ENCODE results near the gene MED4. TPM values are rescaled to one million over a fixed set of nuclear protein-coding genes. Genes with fewer than 3 reads are reported as not detected.

The MED4 gene
- total RNA-seq, 4 donors from 2014 or later: 31.4 to 39.7 (median 37.2) TPM

- Histone ChIP-seq H3K36me3 (no peaks in the 10 kb centered on the region), H3K4me1 (peaks cover 0 to 60% (median 30%) of the 10 kb centered on the region in 4 donors), H3K9me3 (no peaks in the 10 kb centered on the region), H3K27me3 (no peaks in the 10 kb centered on the region), H3K4me3 (peak overlapping the region in 1 of 4 donors; percentile 66), H3K27ac (peak overlapping the region; percentile 90 to 98 (median 94))
- TF ChIP-seq EP300 (IDR thresholded peaks at IDR 0.05; ENCODE audit: low read depth) (no peak), POLR2A (IDR thresholded peaks at IDR 0.05) (no peak), POLR2AphosphoS5 (IDR thresholded peaks at IDR 0.05) (no peak), CTCF (IDR thresholded peaks at IDR 0.05) (no peak)
- no peak for DNase-seq
- in situ Hi-C loops (cut with MboI; ENCODE audit: low pct_ligation_motif_present in 1 of 4, low pct_unique_long_range_greater_than_20kb in 1 of 4, low sequenced_read_pairs in 3 of 4): no loop called here
- intact Hi-C loops (cut with DNase I; ENCODE audit: low total_unique reads): no loop called here
- WGBS, 2 donors (ENCODE audit: low coverage in 1 of 2): 80 to 100% methylated on average over 1 of the region's 1 CpG
Observed at GRCh38 chr13:48038761-48039160, 56.1 kb downstream of the MED4 start.

- no peaks in the 10 kb centered on the region for H3K27me3 ChIP-seq
- peak; percentile 64 for TF ChIP-seq EP300 (IDR thresholded peaks at IDR 0.05; ENCODE audit: low read depth)
- peak; percentile 97 for TF ChIP-seq POLR2A (IDR thresholded peaks at IDR 0.05)
- TF ChIP-seq CTCF (IDR thresholded peaks at IDR 0.05): peak; percentile 96 to 100 (median 98)
- TF ChIP-seq POLR2AphosphoS5 (IDR thresholded peaks at IDR 0.05): peak; percentile 81 to 97 (median 95)
- H3K9me3 ChIP-seq: peaks cover 0 to 3% of the 10 kb centered on the region in 2 donors
- peak; percentile 95 for DNase-seq
- H3K4me1 ChIP-seq: peaks cover 0 to 48% (median 23%) of the 10 kb centered on the region in 4 donors
- intact Hi-C loops (cut with DNase I; ENCODE audit: low total_unique reads) (no loop called here), in situ Hi-C loops (cut with MboI; ENCODE audit: low pct_ligation_motif_present in 1 of 4, low pct_unique_long_range_greater_than_20kb in 1 of 4, low sequenced_read_pairs in 3 of 4) (no loop called here)
- peak within 1 kb of the TSS; percentile 44 to 66 (median 59) for H3K4me3 ChIP-seq
- peak within 1 kb of the TSS; percentile 90 to 98 (median 94) for H3K27ac ChIP-seq
- 0% methylated on average over 2 to 75 of the region's 82 CpGs for WGBS, 2 donors (ENCODE audit: low coverage in 1 of 2)
- H3K36me3 ChIP-seq: no peaks in the 10 kb centered on the region
Observed at GRCh38 chr13:48037346-48038173, 57.3 kb downstream of the MED4 start, which contains the start of gene NUDT15. TSS of gene NUDT15 (plus strand) at chr13:48037726. CDS start at chr13:48037747, 21 bp downstream.

- in situ Hi-C loops (cut with MboI; ENCODE audit: low pct_ligation_motif_present in 1 of 4, low pct_unique_long_range_greater_than_20kb in 1 of 4, low sequenced_read_pairs in 3 of 4) (no loop called here), intact Hi-C loops (cut with DNase I; ENCODE audit: low total_unique reads) (no loop called here)
- Histone ChIP-seq H3K36me3 (no peaks in the 10 kb centered on the region), H3K27me3 (no peaks in the 10 kb centered on the region), H3K4me3 (no peak overlapping the region), H3K27ac (no peak overlapping the region), H3K9me3 (peaks cover 3 to 6% of the 10 kb centered on the region in 2 donors), H3K4me1 (peaks cover 0 to 8% (median 2%) of the 10 kb centered on the region in 4 donors)
- TF ChIP-seq POLR2A (IDR thresholded peaks at IDR 0.05) (no peak), CTCF (IDR thresholded peaks at IDR 0.05) (no peak), POLR2AphosphoS5 (IDR thresholded peaks at IDR 0.05) (no peak), EP300 (IDR thresholded peaks at IDR 0.05; ENCODE audit: low read depth) (no peak)
- WGBS, 2 donors (ENCODE audit: low coverage in 1 of 2): 73 to 78% methylated on average over 2 of the region's 2 CpGs
- no peak for DNase-seq
Observed at GRCh38 chr13:48029859-48030258, 65.0 kb downstream of the MED4 start.

- DNase-seq: no peak
- in situ Hi-C loops (cut with MboI; ENCODE audit: low pct_ligation_motif_present in 1 of 4, low pct_unique_long_range_greater_than_20kb in 1 of 4, low sequenced_read_pairs in 3 of 4) (no loop called here), intact Hi-C loops (cut with DNase I; ENCODE audit: low total_unique reads) (no loop called here)
- H3K9me3 ChIP-seq: peaks cover 3 to 6% of the 10 kb centered on the region in 2 donors
- no peak overlapping the region for H3K27ac ChIP-seq
- H3K36me3 ChIP-seq: no peaks in the 10 kb centered on the region
- H3K27me3 ChIP-seq: no peaks in the 10 kb centered on the region
- no peak overlapping the region for H3K4me3 ChIP-seq
- TF ChIP-seq EP300 (IDR thresholded peaks at IDR 0.05; ENCODE audit: low read depth): no peak
- no peak for TF ChIP-seq POLR2AphosphoS5 (IDR thresholded peaks at IDR 0.05)
- TF ChIP-seq CTCF (IDR thresholded peaks at IDR 0.05): no peak
- no peak for TF ChIP-seq POLR2A (IDR thresholded peaks at IDR 0.05)
- peaks cover 0 to 8% (median 2%) of the 10 kb centered on the region in 4 donors for H3K4me1 ChIP-seq
Observed at GRCh38 chr13:48028066-48028465, 66.8 kb downstream of the MED4 start.
